AG04449 (cell line): ENCODE results near the gene MYO15A.

Source experiments
- CTCF ChIA-PET: fragments of 350-600 bp; formaldehyde crosslinking; extraction: SDS; loops from one replicate; lab custom pipeline; 2021; ENCODE audit warnings: antibody characterized with exemption; lab: Yijun Ruan, JAX
- POLR2A ChIA-PET: fragments of 400-600, 350-600 bp; formaldehyde crosslinking; extraction: SDS; loops from one replicate; lab custom pipeline; 2020; ENCODE audit warnings: antibody characterized with exemption, inconsistent platforms; lab: Yijun Ruan, JAX
- DNase-seq: peaks from one replicate; pipeline ENCODE4 v3.0.0-alpha.2; 2010; ENCODE audit warnings: low read depth, low spot score
- H3K4me3 ChIP-seq: 2 replicates; pipeline ENCODE4 v1.5.1; 2011; ENCODE audit warnings: low read depth, mild to moderate bottlenecking, control low read depth, low read length
- CTCF ChIP-seq: IDR thresholded peaks from one replicate; pipeline ENCODE4 v1.5.1; 2011; ENCODE audit warnings: mild to moderate bottlenecking, moderate library complexity, low read length, control low read depth, inconsistent platforms; ENCODE audit not compliant: insufficient read depth; ENCODE audit errors: missing control alignments

MYO15A gene

GRCh38 chr17:18160128-18160856, 51.7 kb downstream of the MYO15A start:
- no peak overlapping the region for H3K4me3 ChIP-seq
- DNase-seq, result no peak
- ChIA-PET CTCF (interaction anchor here (1.3 kb wide), 1 partner anchor 20 kb away, joined by 4 read pairs; no protein-coding TSS in a partner anchor), POLR2A (interaction anchor here (0.6 kb wide), 1 partner anchor 21 kb away, joined by 3 read pairs; no protein-coding TSS in a partner anchor)
- TF ChIP-seq CTCF, result no peak

- TF ChIP-seq CTCF, result no peak
- H3K4me3 ChIP-seq, result no peak overlapping the region
- CTCF ChIA-PET, result no interaction called here
- DNase-seq, result no peak
- POLR2A ChIA-PET, result interaction anchor here (0.7 kb wide), 1 partner anchor 13 kb away, joined by 4 read pairs; no protein-coding TSS in a partner anchor
Measured at GRCh38 chr17:18161207-18162145, 52.9 kb downstream of the MYO15A start.

GRCh38 chr17:18163547-18163946, 55.0 kb downstream of the MYO15A start:
- no peak for TF ChIP-seq CTCF
- no peak for DNase-seq
- POLR2A ChIA-PET, result no interaction called here
- CTCF ChIA-PET, result no interaction called here
- no peak overlapping the region for H3K4me3 ChIP-seq

- no peak for DNase-seq
- TF ChIP-seq CTCF, result no peak
- H3K4me3 ChIP-seq, result no peak overlapping the region
- POLR2A ChIA-PET, result no interaction called here
- CTCF ChIA-PET, result no interaction called here
Measured at GRCh38 chr17:18166894-18167293, 58.3 kb downstream of the MYO15A start.

GRCh38 chr17:18167421-18167820, 58.9 kb downstream of the MYO15A start:
- no peak for DNase-seq
- H3K4me3 ChIP-seq, result no peak overlapping the region
- no peak for TF ChIP-seq CTCF
- CTCF ChIA-PET, result no interaction called here
- POLR2A ChIA-PET, result no interaction called here
